HG03064 (cell line): ENCODE data around the gene ASPG.

ENCODE experiments used
- ATAC-seq: cut with Tn5 transposase; IDR thresholded peaks from one replicate; pipeline ENCODE4 v1.9.1; 2021; ENCODE audit warnings: low read depth; ENCODE audit not compliant: unreplicated experiment

The ASPG gene

DNA sequence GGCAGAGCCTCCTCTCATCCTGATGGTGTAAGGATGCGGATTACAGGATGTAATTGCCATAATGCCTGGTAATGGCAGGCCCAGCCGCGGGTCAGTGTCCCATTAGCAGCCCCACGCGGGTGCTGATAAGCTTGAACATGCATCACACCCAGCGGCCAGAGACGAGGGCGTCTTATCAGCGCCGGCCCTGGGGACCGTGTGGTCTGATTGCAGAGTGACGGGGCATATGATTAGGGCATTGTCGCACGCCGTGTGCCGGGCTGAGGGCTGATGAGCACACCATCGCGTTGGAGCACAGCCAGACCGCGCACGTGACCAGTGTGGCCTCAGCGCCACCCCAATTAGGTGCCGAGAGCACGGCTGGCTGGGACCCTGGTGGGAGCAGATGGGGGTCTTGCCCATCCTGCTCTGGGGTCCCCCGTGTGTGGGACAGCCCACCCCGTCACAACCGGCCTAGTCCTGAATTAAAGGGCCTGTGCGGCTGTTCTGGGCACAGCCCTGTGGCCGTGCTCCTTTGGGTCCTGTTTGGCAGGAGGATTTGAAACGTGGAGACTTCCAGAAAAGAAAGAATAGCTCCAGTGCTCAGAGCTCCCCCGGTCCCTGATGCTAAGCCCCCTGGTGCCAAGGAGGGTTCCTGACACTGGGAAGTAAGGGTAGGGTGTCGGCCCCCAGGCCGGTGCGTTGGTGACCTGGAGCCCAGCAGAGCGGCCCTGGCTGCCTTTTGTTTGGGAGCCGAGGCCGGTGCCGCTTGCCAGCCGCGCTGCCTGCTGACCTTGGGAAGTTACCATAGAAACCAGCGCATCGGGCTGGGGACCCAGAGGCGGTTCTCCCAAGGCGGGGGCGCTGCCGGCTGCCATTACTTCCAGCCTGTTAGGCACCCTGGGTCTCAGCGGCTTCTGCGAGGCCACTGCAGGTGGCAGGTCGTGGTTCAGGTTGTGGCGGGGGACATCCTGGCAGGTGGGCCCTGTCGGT is 73.6 kb downstream of the ASPG start:
- ATAC-seq: no peak

DNA sequence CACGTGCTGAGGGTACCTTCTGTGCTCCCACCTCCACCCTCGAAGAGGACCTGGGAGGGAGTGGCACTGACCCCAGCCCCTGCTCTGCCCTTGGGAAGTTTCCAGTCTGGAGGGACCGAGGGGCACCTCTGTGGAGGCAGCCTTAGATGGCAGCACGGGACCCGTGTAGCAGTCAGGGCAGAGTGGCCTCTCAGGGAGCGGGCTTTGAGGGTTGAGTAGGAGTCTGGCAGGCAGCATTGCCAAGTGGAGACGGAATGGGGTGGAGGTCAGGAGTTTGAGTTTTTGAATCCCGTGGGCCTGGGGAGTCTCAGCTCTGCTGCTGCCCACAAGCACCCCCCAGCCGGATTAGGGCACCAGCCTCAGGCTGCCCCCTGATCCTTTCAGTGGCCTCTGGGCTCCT is 74.5 kb downstream of the ASPG start:
- ATAC-seq: no peak

GRCh38 chr14:104161602-104162367 is 76.3 kb downstream of the ASPG start:
- no peak for ATAC-seq

- no peak for ATAC-seq
Measured at GRCh38 chr14:104162495-104162894, 77.0 kb downstream of the ASPG start.

DNA sequence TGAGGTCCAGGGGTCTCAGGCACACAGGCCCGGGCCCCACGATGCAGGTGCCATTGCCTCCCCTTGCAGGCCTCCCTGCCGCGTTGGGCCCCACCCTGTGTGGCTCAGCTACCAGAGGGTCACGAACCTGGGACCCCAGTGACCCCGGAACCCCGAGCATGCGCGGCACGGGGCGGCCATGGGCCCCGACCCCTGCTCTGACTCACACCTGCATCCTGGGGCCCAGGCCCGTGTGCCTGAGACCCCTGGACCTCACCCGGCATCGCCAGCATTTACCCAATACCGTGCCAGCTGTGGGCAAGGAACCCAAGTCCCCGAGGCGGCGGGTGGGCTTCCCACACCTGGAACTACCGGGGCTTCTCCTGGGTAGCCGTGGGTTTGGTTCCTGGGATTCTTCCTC is 78.0 kb downstream of the ASPG start:
- no peak for ATAC-seq

- no peak for ATAC-seq
Measured at GRCh38 chr14:104164041-104164440, 78.5 kb downstream of the ASPG start.

GRCh38 chr14:104164512-104164911 is 79.0 kb downstream of the ASPG start:
- no peak for ATAC-seq
